ENCODE measurements around the gene SLAMF6. TPM values are rescaled to one million over a fixed set of nuclear protein-coding genes. Genes with fewer than 3 reads are reported as not detected.

The SLAMF6 gene
- total RNA-seq, 1 experiment from 2014 or later: not detected

DNA sequence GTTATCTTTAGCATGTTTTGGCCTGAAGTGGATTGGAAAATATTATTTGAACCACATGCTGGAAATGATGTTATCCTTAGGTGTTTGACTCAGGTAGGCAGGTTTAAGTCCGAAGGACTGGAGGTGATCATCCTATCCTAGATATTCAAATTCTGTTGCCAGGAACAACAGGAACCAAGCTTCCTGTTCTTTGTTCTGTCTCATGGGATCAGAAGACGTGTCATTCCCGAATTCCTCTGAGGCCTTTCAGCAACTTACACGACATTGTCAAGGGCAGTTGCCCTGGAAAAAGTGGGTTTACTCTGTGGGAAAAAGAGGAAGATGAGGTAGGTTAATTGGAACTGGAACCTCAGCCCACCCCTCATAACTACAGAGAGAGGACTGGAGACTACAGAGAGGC lies 36.6 kb downstream of the SLAMF6 start:
- no peak overlapping the region for H3K27ac ChIP-seq (ENCODE audit: low read length)
- DNase-seq (ENCODE audit: low read depth, low spot score): no peak
- H3K36me3 ChIP-seq (ENCODE audit: control insufficient read depth, insufficient read depth, low read length): no peaks in the 10 kb centered on the region
- no peaks in the 10 kb centered on the region for H3K9me3 ChIP-seq (ENCODE audit: control insufficient read depth, insufficient read depth, low read depth, low read length)
- TF ChIP-seq SIN3A (IDR thresholded peaks at IDR 0.05; ENCODE audit: borderline replicate concordance, insufficient read depth, low read depth, low read length) (no peak), TCF7L2 (IDR thresholded peaks at IDR 0.05; ENCODE audit: low read depth, low read length) (no peak), POLR2AphosphoS5 (IDR thresholded peaks at IDR 0.05; ENCODE audit: low read depth, low read length) (no peak)
- TF ChIP-seq, protein P1, sequence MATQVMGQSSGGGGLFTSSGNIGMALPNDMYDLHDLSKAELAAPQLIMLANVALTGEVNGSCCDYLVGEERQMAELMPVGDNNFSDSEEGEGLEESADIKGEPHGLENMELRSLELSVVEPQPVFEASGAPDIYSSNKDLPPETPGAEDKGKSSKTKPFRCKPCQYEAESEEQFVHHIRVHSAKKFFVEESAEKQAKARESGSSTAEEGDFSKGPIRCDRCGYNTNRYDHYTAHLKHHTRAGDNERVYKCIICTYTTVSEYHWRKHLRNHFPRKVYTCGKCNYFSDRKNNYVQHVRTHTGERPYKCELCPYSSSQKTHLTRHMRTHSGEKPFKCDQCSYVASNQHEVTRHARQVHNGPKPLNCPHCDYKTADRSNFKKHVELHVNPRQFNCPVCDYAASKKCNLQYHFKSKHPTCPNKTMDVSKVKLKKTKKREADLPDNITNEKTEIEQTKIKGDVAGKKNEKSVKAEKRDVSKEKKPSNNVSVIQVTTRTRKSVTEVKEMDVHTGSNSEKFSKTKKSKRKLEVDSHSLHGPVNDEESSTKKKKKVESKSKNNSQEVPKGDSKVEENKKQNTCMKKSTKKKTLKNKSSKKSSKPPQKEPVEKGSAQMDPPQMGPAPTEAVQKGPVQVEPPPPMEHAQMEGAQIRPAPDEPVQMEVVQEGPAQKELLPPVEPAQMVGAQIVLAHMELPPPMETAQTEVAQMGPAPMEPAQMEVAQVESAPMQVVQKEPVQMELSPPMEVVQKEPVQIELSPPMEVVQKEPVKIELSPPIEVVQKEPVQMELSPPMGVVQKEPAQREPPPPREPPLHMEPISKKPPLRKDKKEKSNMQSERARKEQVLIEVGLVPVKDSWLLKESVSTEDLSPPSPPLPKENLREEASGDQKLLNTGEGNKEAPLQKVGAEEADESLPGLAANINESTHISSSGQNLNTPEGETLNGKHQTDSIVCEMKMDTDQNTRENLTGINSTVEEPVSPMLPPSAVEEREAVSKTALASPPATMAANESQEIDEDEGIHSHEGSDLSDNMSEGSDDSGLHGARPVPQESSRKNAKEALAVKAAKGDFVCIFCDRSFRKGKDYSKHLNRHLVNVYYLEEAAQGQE (IDR thresholded peaks at IDR 0.05; ENCODE audit: insufficient read depth in 1 of 2, low read depth in 2 of 2, low read length in 1 of 2): no peak
- TF ChIP-seq, protein P2, sequence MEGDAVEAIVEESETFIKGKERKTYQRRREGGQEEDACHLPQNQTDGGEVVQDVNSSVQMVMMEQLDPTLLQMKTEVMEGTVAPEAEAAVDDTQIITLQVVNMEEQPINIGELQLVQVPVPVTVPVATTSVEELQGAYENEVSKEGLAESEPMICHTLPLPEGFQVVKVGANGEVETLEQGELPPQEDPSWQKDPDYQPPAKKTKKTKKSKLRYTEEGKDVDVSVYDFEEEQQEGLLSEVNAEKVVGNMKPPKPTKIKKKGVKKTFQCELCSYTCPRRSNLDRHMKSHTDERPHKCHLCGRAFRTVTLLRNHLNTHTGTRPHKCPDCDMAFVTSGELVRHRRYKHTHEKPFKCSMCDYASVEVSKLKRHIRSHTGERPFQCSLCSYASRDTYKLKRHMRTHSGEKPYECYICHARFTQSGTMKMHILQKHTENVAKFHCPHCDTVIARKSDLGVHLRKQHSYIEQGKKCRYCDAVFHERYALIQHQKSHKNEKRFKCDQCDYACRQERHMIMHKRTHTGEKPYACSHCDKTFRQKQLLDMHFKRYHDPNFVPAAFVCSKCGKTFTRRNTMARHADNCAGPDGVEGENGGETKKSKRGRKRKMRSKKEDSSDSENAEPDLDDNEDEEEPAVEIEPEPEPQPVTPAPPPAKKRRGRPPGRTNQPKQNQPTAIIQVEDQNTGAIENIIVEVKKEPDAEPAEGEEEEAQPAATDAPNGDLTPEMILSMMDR (IDR thresholded peaks at IDR 0.05): no peak
- no peak for ATAC-seq
- H3K4me1 ChIP-seq (ENCODE audit: control insufficient read depth, insufficient read depth, low read length): no peaks in the 10 kb centered on the region
- H3K4me3 ChIP-seq (ENCODE audit: low read depth in 2 of 2, low read length in 2 of 2): no peak overlapping the region
- in situ Hi-C loops (cut with HindIII; ENCODE audit: low pct_unique_long_range_greater_than_20kb, low sequenced_read_pairs) (no loop called here), intact Hi-C loops (cut with micrococcal nuclease; ENCODE audit: unreplicated experiment) (no loop called here)
- ChIA-PET CTCF (no interaction called here), POLR2A (no interaction called here)
- H3K27me3 ChIP-seq (ENCODE audit: control insufficient read depth, insufficient read depth, low read length): no peaks in the 10 kb centered on the region; the same call in 1 of the 2 replicates
- no TSS peak for BruUV-seq (replicated peaks)

DNA sequence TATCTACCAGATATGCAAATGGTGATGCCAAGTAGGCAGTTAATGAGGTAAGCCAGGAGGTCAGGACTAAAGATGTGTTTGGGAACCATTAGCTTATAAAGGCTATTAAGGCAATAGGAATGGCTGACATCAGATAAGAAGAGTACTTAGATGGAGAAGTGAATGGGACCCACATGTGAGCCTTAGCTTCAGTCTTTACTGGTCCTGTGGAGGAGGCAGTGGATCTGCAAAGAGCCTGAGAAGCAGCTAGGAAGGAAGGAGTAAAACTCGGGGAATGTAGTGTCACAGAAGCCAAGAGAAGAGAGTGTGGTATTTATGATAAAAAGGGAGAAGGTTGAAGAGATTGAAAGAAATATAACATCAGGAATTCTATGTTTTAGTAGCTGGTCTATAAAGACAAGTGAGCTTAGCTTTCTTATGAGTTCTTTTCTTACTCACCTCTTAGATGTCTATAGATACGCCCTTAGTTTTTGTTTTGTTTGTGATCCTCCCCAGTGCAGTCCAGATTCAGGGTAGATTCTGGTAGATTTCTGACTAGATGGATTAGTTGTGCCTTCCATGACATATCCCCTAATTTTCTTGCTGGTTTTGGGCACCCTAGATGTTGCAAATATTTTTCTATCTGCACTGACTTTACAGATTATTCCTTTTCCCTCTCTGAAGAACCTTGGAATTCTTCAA lies 39.4 kb downstream of the SLAMF6 start:
- no TSS peak for BruUV-seq (replicated peaks)
- in situ Hi-C loops (cut with HindIII; ENCODE audit: low pct_unique_long_range_greater_than_20kb, low sequenced_read_pairs): no loop called here
- DNase-seq (ENCODE audit: low read depth, low spot score): no peak
- H3K27ac ChIP-seq (ENCODE audit: low read length): no peak overlapping the region
- H3K4me3 ChIP-seq (ENCODE audit: low read depth in 2 of 2, low read length in 2 of 2): no peak overlapping the region
- ChIA-PET POLR2A (no interaction called here), CTCF (no interaction called here)
- no peaks in the 10 kb centered on the region for H3K9me3 ChIP-seq (ENCODE audit: control insufficient read depth, insufficient read depth, low read depth, low read length)
- H3K27me3 ChIP-seq (ENCODE audit: control insufficient read depth, insufficient read depth, low read length): no peaks in the 10 kb centered on the region; the same call in 1 of the 2 replicates
- ATAC-seq: no peak
- no peaks in the 10 kb centered on the region for H3K4me1 ChIP-seq (ENCODE audit: control insufficient read depth, insufficient read depth, low read length)
- no peaks in the 10 kb centered on the region for H3K36me3 ChIP-seq (ENCODE audit: control insufficient read depth, insufficient read depth, low read length)
- no peak for TF ChIP-seq POLR2AphosphoS5 (IDR thresholded peaks at IDR 0.05; ENCODE audit: low read depth, low read length)
- no peak for TF ChIP-seq TCF7L2 (IDR thresholded peaks at IDR 0.05; ENCODE audit: low read depth, low read length)
- TF ChIP-seq, protein P1 (IDR thresholded peaks at IDR 0.05; ENCODE audit: insufficient read depth in 1 of 2, low read depth in 2 of 2, low read length in 1 of 2): no peak
- no peak for TF ChIP-seq SIN3A (IDR thresholded peaks at IDR 0.05; ENCODE audit: borderline replicate concordance, insufficient read depth, low read depth, low read length)
- TF ChIP-seq, protein P2 (IDR thresholded peaks at IDR 0.05): no peak
- intact Hi-C loops (cut with micrococcal nuclease; ENCODE audit: unreplicated experiment): no loop called here

All from Panc1 (cell line).